ENCODE data around the gene TMEM97. TPM values are rescaled to one million over a fixed set of nuclear protein-coding genes. Genes with fewer than 3 reads are reported as not detected.

Gene TMEM97
- total and polyA plus RNA-seq, 8 donors, result 7.6 to 54.0 (median 29.7) TPM

- no peak for TF ChIP-seq POLR2A (IDR thresholded peaks at IDR 0.05)
- no peak for TF ChIP-seq EP300 (IDR thresholded peaks at IDR 0.05)
- no peak for TF ChIP-seq CTCF (IDR thresholded peaks at IDR 0.05)
- no peak for TF ChIP-seq POLR2AphosphoS5 (IDR thresholded peaks at IDR 0.05)
- Histone ChIP-seq H3K9me3 (no peaks in the 10 kb centered on the region), H3K4me1 (peaks cover 16 to 54% (median 26%) of the 10 kb centered on the region in 4 donors), H3K36me3 (peaks cover 36 to 63% (median 59%) of the 10 kb centered on the region in 4 donors), H3K4me3 (no peak overlapping the region), H3K27ac (peak overlapping the region; percentile 12 to 81 (median 68)), H3K27me3 (no peaks in the 10 kb centered on the region)
- 77 to 93% (median 85%) methylated on average over 9 of the region's 9 CpGs for WGBS, 5 donors
- peak in 1 of 2 donors; percentile 16 for DNase-seq
- intact Hi-C loops (cut with DNase I; ENCODE audit: low total_unique reads), result no loop called here
Measured at GRCh38 chr17:28327031-28327607, 8.1 kb downstream of the TMEM97 start.

- Histone ChIP-seq H3K27ac (no peak overlapping the region), H3K4me1 (peaks cover 20 to 55% (median 27%) of the 10 kb centered on the region in 4 donors), H3K27me3 (no peaks in the 10 kb centered on the region), H3K36me3 (peaks cover 36 to 64% (median 60%) of the 10 kb centered on the region in 4 donors), H3K4me3 (no peak overlapping the region), H3K9me3 (no peaks in the 10 kb centered on the region)
- TF ChIP-seq POLR2AphosphoS5 (IDR thresholded peaks at IDR 0.05) (no peak), EP300 (IDR thresholded peaks at IDR 0.05) (no peak), POLR2A (IDR thresholded peaks at IDR 0.05) (no peak), CTCF (IDR thresholded peaks at IDR 0.05) (no peak)
- 48 to 60% (median 50%) methylated on average over 3 of the region's 3 CpGs for WGBS, 5 donors
- no peak for DNase-seq
- intact Hi-C loops (cut with DNase I; ENCODE audit: low total_unique reads), result no loop called here
Measured at GRCh38 chr17:28327709-28328108, 8.7 kb downstream of the TMEM97 start.

GRCh38 chr17:28328325-28328724 is 9.3 kb downstream of the TMEM97 start:
- Histone ChIP-seq H3K4me1 (peaks cover 24 to 56% (median 33%) of the 10 kb centered on the region in 4 donors), H3K27me3 (no peaks in the 10 kb centered on the region), H3K4me3 (no peak overlapping the region), H3K27ac (no peak overlapping the region), H3K9me3 (no peaks in the 10 kb centered on the region), H3K36me3 (peaks cover 36 to 64% (median 60%) of the 10 kb centered on the region in 4 donors)
- intact Hi-C loops (cut with DNase I; ENCODE audit: low total_unique reads), result no loop called here
- WGBS, 5 donors, result 73 to 75% (median 75%) methylated on average over 4 of the region's 4 CpGs
- peak in 1 of 2 donors; percentile 14 for DNase-seq
- no peak for TF ChIP-seq POLR2AphosphoS5 (IDR thresholded peaks at IDR 0.05)
- no peak for TF ChIP-seq EP300 (IDR thresholded peaks at IDR 0.05)

GRCh38 chr17:28330671-28331070 is 11.7 kb downstream of the TMEM97 start:
- intact Hi-C loops (cut with DNase I; ENCODE audit: low total_unique reads), result no loop called here
- no peak for TF ChIP-seq CTCF (IDR thresholded peaks at IDR 0.05)
- no peak for TF ChIP-seq EP300 (IDR thresholded peaks at IDR 0.05)
- TF ChIP-seq POLR2AphosphoS5 (IDR thresholded peaks at IDR 0.05), result no peak
- no peak for TF ChIP-seq POLR2A (IDR thresholded peaks at IDR 0.05)
- Histone ChIP-seq H3K27me3 (no peaks in the 10 kb centered on the region), H3K9me3 (no peaks in the 10 kb centered on the region), H3K4me3 (no peak overlapping the region), H3K4me1 (peaks cover 27 to 49% (median 36%) of the 10 kb centered on the region in 4 donors), H3K36me3 (peaks cover 36 to 64% (median 60%) of the 10 kb centered on the region in 4 donors), H3K27ac (no peak overlapping the region)
- peak in 1 of 2 donors; percentile 17 for DNase-seq
- WGBS, 5 donors, result 75 to 100% (median 91%) methylated on average over 2 to 5 of the region's 5 CpGs

GRCh38 chr17:28331891-28332420 is 13.0 kb downstream of the TMEM97 start:
- H3K27ac ChIP-seq, result no peak overlapping the region
- DNase-seq, result peak in 1 of 2 donors; percentile 14
- H3K4me3 ChIP-seq, result no peak overlapping the region
- peaks cover 25 to 46% (median 38%) of the 10 kb centered on the region in 4 donors for H3K4me1 ChIP-seq
- 84 to 88% (median 86%) methylated on average over 6 of the region's 6 CpGs for WGBS, 5 donors
- peaks cover 27 to 53% (median 51%) of the 10 kb centered on the region in 4 donors for H3K36me3 ChIP-seq
- no peaks in the 10 kb centered on the region for H3K27me3 ChIP-seq
- H3K9me3 ChIP-seq, result no peaks in the 10 kb centered on the region
- intact Hi-C loops (cut with DNase I; ENCODE audit: low total_unique reads), result no loop called here
- TF ChIP-seq CTCF (IDR thresholded peaks at IDR 0.05) (no peak), EP300 (IDR thresholded peaks at IDR 0.05) (no peak), POLR2AphosphoS5 (IDR thresholded peaks at IDR 0.05) (no peak), POLR2A (IDR thresholded peaks at IDR 0.05) (no peak)

Measured in stomach (tissue), 9 donors.